Stimulated activated CD4-positive, alpha-beta T cell treated with anti-CD3 and anti-CD28 coated beads, Interleukin-12 subunit alpha, Interleukin-12 subunit beta, amount 100 ng/mL, for 24 hours (primary cell): ENCODE results near the gene KRTAP4-9.
"Not testable (repeated sequence)": the region's sequence is repeated elsewhere in the genome, so short reads cannot be mapped to it uniquely, and the experiment has no call there.

Source experiments
- DNase-seq, 2 experiments: peaks; one replicate each; pipeline ENCODE4 v3.0.0-alpha.2; 2020; ENCODE audit warnings: low read depth in 2 of 2

The KRTAP4-9 gene

DNA sequence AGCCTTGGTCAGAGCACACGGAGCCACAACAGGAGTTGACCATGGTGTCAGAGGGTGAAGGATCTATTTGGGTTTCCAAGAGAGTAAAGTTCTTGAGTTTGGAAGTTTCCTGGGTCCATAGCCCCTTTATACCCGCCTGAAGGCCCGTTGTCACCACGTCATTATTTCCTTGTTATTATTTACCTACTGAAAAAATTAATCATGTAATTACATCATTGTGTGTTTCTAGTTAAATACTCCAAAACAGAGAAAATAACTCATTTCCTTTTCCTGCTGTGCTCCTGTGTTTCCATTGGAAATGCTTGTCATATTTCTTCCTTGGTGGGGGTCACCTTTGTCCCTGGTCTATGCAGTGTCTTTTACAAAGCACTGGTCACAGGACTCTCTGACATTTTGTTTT, 7.1 kb upstream of the KRTAP4-9 start, which contains the start of gene KRTAP4-8:
KRTAP4-8 (minus strand) TSS at position 101 of the 400 bp plus-strand sequence; CDS start at position 43, 58 bp downstream.
- DNase-seq, result no peak

DNA sequence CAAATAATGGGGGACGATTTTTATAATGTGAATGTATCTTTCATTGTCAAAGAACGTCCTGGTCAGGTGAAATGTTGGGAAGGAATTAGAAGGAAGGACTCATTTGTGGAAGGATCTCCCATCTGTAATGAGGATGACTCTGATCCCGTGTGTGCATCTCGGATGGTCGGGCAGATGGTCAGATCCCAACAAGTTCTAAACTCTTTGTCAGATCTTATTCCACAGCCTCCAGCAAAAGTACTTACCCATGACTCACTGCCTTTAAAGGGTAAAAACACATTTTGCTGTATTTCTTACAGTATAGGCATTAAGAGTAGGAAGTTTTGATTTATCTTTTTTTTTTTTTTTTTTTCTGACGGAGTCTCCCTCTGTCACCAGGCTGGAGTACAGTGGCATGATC, 6.7 kb upstream of the KRTAP4-9 start:
- DNase-seq, result no peak

DNA sequence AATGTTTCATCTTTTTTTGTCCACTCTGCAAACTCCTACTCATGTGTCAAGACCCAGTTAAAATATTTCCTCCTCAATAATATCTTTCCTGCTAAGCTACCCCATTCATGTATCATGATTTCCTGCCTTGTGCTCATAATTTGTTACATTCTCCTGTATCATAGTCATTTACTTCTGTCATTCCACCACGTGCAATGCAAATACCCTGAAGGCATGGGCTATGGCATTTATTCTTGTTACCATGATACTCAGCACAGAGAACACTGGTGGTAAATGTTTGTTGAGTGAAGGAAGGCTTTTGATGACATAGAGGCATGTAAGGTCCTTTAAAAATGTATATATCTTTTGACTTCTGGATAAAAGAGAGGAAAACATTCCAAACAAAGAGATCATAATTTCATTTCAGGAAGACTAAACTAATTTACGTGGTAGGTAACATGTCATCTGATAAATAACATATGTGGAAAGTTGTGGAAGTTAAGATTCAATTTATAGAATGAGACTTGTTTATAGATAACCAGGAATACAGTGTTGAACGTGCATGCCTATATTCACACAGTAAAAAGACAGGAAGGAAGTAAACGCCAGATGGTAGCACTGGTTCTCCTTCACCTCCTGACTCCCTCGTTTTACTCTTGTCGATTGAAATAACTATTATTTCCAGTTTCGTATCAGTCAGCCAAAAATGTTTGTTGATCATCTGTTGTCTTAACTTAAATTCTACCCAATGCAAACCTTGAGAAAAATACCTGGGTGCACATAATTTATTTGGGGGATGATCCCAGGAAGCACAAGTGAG, 5.3 kb upstream of the KRTAP4-9 start:
- not testable (repeated sequence) for DNase-seq

DNA sequence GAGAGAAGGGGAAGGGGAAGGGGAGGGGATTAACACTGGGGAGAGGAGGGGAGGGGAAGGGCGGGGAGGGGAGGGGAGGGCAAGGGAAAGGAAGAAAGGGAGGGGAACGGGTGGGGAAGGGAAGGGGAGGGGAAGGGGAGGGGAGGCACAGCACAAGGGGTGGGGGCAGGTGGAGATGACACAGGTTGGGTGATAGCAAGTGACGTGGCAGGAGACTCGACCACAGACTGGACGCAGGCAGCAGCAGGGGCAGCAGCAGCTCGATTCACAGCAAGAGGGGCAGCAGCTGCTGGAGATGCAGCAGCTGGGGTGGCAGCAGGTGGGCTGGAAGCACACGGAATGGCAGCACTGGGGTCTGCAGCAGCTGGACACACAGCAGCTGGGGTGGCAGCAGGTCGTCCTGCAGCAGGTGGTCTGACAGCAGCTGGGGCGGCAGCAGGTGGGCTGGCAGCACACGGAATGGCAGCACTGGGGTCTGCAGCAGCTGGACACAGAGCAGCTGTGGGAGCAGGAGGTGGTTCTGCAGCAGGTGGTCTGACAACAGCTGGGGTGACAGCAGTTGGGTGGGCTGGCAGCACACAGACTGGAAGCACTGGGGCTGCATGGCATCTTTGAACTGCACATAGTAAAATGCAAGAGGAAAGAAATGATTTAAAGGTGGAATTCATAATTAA, 3.5 kb upstream of the KRTAP4-9 start, which contains the start of gene KRTAP4-16:
KRTAP4-16 (minus strand) TSS at position 624 of the 674 bp plus-strand sequence; CDS start at position 624, 0 bp downstream.
- DNase-seq, result no peak

DNA sequence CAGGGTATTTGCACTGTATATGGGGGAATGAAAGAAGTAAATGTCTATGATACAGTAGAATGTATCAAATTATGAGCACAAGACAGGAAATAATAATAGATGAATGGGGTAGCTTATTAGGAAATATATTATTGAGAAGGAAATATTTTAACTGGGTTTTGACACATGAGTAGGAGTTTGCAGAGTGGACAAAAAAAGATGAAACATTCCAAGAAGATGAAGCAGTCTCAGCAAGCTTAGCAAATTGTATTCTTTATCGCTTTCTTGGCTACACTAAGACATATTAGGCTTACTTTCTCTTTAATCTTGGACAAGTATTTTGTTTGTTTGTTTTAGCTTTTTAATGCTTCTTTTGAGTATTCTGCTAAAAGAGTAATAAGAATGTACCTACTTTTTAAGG, 1.3 kb upstream of the KRTAP4-9 start:
- no peak for DNase-seq

DNA sequence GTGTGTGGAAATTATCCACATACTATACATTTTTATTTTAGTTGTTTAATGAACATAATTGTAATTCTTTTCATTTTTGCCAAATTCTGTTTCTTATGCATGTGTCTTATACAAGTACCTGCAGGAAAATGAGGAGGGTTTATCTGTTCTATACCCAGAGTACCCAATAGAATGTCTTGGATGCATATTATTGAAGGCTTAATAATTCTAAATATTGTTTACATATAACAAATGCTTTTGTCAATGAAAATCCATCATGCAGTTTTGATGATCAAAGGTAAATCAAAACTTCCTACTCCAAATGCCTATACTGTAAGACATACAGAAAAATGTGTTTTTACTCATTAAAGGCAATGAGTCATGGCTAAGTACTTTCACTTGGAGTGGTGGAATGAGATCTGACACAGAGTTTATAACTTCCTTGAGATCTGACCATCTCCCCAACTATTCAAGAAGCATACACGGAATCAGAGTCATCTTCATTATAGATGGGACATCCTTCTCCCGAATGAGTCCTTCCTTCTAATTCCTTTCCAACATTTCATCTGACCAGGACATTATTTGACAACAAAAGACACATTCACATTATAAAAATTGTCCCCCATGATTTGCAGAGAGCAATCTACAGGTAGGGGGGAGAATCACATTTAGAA, 677 bp upstream of the KRTAP4-9 start:
- not testable (repeated sequence) for DNase-seq

DNA sequence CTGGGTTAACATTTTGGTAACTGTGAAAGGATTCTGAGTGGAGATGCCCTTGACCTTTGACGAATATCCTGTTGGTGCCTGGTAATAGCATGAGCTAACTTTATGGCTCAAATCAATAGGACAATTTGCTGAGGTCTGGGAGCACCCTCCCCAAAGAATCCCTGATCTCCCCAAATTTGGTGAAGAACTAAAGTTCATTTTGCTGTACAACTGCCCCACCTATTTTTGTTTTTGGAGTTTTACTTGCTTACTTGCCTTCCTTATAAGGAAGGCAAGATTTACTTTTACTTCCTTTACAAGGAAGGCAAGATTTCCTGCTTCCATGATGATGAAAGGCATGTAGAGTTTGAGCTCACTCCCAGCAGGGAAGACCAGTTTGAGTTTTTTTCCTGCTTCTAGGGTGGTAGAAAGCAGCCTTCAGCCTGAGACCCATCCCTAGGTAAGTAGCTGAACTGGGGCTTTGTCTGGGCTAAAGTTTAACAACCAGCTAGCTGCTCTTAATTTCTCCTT, 2.8 kb downstream of the KRTAP4-9 start:
- no peak for DNase-seq

DNA sequence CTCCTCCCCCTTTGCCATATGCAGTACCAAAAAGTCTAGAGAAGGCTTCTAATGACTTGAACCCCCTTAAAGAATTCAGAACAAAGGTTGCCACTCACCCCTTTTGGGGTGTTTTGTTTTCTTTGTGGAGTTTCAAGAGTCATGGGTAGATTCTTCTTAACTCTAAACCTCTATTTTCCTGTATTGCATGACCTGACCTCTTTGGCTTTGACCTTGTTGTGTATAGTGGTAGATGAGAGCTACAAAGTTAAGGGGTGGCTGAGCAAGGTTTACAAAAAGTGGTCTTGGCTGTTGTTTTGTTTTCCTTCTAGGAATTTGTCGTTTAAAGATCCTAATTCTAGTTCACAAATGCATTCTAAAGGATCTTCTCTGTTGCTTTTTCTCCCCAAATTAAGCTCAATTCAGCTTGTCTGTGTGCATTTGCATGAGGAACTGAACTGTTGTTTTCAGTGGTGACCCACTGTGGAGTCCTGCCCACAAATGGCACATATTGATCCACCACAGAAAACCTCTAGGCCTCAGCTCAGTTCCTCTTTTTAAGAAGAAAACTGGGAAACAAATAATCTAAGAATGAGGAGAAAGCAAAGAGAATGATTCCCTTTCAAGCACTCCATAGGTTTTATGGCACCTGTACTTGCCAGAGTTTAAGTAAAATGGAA, 3.7 kb downstream of the KRTAP4-9 start:
- not testable (repeated sequence) for DNase-seq

DNA sequence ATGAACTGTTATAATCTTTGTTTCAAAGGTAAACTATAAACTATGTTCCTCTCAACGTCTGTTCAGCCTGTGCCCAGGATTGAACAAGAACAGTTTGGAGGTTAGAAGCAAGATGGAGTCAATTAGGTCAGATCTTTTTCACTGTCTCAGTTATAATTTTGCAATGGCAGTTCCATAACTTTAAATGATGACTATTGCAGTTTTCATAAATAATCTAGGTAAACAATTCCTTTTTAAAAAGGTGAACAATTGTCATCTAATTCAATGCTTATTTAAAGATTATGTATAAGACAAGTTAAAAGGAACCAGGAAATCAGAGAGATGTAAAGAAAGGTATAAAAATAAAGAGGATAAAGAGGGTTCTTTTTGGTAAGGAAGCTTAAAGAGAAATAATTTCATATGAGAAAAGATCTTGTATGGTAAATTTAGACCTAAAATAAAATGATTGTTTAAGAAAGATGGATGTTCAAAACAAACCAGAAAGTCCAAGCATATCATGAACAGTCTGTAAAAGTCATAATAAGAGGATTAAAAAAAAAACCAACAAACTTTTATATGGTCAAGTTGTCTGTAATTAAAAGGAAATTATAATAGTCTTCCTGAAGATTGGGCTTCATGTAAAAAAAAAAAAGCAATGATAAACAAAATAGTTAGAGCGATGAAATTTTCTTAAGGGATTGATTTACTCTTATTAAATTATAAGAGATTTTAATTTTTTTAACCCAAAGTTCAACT, 6.1 kb downstream of the KRTAP4-9 start:
- no peak for DNase-seq

DNA sequence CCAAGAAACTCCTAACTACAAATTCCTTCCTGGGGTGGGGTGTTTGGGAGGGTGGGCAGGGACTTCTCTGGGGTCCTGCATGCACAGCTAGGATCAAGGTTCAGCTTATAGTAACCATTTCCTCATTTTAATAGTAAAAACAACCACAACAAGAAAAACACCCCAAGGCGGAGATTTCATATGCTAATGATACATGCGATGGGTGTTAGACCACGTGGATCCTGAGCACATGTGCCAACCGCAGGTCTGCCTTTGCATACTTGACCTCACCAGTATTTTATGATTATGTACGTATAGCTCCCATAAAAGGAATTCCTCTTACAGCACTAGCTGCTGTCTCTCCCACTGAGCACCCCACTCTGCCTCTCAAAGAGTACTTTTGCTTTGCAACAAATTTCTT, 11.1 kb downstream of the KRTAP4-9 start:
- DNase-seq, result no peak

DNA sequence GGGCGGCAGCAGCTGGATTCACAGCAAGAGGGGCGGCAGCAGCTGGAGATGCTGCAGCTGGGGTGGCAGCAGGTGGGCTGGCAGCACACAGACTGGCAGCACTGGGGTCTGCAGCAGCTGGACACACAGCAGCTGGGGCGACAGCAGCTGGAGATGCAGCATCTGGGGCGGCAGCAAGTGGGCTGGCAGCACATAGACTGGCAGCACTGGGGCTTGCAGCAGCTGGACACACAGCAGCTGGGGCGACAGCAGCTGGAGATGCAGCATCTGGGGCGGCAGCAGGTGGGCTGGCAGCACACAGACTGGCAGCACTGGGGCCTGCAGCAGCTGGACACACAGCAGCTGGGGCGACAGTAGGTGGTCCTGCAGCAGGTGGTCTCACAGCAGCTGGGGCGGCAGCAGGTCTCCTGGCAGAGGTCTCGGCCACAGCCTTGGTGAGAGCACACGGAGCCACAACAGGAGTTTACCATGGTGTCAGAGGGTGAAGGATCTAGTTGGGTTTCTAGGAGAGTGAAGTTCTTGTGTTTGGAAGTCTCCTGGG, 12.7 kb downstream of the KRTAP4-9 start, which contains the start of gene KRTAP4-11:
KRTAP4-11 (minus strand) TSS at position 528 of the 541 bp plus-strand sequence; CDS start at position 470, 58 bp downstream.
- not testable (repeated sequence) for DNase-seq

DNA sequence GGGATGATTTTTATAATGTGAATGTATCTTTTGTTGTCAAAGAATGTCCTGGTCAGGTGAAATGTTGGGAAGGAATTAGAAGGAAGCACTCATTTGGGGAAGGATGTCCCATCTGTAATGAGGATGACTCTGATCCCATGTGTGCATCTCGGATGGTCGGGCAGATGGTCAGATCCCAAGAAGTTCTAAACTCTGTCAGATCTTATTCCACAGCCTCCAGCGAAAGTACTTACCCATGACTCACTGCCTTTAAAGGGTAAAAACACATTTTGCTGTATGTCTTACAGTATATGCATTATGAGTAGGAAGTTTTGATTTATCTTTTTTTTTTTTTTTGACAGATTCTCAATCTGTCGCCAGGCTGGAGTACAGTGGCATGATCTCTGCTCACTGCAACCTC, 13.5 kb downstream of the KRTAP4-9 start:
- no peak for DNase-seq

DNA sequence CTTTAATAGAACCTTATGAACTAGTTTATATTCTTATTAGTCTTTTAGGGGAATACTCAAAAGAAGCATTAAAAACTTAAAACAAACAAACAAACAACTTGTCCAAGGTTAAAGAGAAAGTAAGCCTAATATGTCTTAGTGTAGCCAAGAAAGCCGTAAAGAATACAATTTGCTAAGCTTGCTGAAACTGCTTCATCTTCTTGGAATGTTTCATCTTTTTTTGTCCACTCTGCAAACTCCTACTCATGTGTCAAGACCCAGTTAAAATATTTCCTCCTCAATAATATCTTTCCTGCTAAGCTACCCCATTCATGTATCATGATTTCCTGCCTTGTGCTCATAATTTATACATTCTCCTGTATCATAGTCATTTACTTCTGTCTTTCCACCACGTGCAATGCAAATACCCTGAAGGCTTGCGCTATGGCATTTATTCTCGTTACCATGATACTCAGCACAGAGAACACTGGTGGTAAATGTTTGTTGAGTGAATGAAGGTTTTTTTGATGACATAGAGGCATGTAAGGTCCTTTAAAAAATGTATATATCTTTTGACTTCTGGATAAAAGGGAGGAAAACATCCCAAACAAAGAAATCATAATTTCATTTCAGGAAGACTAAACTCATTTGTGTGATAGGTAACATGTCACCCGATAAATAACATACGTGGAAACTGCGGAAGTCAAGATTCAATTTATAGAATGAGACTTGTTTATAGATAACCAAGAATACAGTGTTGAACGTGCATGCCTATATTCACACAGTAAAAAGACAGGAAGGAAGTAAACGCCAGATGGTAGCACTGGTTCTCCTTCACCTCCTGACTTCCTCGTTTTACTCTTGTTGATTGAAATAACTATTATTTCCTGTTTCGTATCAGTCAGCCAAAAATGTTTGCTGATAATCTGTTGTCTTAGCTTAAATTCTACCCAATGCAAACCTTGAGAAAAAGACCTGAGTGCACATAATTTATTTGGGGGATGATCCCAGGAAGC, 14.8 kb downstream of the KRTAP4-9 start:
- not testable (repeated sequence) for DNase-seq

DNA sequence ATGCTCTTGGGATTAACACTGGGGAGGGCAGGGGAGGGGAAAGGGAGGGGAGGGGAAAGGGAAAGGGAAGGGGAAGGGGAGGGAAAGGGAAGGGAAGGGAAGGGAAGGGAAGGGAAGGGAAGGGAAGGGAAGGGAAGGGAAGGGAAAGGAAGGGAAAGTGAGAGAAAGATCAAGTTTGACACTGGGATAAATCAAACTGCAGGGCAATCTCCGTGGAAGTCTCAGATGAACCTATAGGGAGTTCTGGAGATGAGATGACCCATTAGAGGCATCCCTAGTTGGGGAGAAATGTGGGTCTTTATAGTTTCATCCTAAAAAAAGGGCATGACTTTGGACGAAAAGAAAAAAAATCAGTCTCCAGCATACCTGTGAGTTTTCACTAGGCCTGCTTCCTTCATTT, 16.6 kb downstream of the KRTAP4-9 start:
- DNase-seq, result no peak

DNA sequence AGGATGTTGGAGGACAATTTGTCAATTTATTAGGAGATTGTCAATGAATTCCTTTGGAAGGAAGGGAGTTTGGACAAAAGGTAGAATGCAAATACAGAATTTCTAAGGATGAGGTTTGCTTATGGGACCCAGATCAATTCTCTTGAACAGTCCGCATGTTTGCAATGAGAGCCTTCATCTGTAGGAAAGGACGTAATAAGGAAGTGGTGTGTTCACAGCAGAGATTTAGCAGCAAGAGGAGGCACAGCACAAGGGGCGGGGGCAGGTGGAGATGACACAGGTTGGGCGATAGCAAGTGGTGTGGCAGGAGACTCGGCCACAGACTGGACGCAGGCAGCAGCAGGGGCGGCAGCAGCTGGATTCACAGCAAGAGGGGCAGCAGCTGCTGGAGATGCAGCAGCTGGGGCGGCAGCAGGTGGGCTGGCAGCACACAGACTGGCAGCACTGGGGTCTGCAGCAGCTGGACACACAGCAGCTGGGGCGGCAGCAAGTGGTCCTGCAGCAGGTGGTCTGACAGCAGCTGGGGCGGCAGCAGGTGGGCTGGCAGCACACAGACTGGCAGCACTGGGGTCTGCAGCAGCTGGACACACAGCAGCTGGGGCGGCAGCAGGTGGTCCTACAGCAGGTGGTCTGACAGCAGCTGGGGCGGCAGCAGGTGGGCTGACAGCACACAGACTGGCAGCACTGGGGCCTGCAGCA, 18.3 kb downstream of the KRTAP4-9 start:
- DNase-seq, result not testable (repeated sequence)

DNA sequence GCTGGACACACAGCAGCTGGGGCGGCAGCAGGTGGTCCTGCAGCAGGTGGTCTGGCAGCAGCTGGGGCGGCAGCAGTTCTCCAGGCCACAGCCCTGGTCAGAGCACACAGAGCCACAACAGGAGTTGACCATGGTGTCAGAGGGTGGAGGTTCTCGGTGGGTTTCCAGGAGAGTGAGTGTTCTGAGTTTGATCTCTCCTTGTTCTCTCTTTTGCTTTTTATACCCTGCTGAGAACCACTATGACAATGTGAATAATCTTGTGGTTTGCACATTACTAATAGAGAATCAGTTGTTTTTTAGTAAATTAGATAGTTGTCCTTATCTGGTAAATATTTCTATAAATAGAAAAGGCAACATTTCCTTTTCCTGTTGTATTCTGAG, 18.8 kb downstream of the KRTAP4-9 start, which contains the start of gene KRTAP4-12:
KRTAP4-12 (minus strand) TSS at position 192 of the 381 bp plus-strand sequence; CDS start at position 132, 60 bp downstream.
- DNase-seq, result not testable (repeated sequence)

DNA sequence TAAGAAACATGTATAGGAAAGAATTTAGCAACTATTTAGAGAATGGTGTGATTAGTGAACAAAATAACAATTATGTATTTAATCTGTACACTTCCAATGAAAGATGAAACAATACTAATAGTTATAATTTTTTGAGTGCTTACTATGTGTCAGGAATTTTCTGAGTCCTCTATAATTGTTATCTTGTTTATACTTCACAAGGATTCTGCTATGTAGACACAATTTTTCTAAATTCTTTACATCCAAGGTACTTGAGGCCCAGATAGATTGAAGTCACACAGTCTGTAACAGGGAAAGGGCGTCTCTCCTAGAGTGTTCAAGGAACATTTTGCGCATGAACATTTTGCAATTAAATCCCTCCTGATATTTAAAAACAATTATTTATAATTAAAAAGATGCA, 19.9 kb downstream of the KRTAP4-9 start:
- no peak for DNase-seq

DNA sequence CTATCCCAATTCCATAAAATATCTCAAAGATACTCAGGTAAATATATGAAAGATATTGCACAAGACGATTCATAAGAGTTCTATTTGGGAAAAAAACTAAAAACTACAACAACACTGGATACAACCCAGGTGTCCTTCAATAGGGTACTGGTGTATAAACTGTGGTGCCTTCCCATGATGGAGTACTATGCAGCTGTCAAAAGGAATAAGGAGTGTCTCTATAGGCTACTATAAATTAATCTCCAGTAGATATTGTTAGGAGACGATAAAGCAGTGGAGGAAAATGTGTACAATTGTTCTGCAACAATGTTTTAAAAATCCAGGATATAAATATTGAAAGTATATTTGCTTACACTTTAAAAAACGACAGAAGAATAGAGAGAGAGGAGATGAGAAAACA, 21.2 kb downstream of the KRTAP4-9 start:
- no peak for DNase-seq

DNA sequence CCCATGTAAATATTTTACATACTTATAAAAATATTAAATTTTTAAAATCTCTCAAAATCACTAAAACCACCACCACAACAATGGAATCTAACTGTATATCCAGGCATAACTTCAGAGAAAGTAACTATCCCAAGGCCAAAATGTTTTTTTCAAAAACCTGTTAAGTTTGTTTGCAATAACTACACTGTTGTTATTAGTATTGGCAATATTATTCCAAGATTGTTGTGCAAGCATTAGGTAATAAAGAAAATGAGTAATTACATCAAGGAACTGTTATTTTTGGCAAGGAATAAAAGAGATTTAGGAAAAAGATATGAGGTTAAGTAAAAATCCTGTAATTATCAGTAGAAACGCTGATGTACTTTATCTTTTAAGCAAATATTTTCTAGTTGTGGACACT, 22.2 kb downstream of the KRTAP4-9 start:
- DNase-seq, result no peak
